ENCODE data around the gene CDHR3.
A peak's percentile ranks its signal among the peaks of the same experiment; 100 is the strongest.

CDHR3 gene

DNA sequence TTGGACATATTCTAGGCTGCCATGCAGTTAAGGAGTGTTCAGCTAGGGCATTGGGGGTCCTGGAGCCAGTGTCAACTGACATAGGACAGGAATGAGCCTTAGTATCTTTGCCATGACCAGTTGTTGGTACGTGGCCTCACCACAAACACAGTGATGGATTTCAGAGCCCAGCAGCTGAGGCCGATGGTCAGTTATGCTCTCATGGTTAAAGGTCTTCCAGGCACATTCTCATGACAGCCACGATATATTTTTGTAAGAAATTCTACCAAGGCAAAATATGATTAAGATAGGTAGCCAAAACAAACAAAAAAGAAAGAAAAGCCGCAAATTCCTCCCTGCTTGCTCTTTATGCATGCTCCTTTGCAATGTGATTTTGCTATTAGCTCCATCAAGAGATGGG is 47.8 kb downstream of the CDHR3 start:
- Histone ChIP-seq H3K27me3 (ENCODE audit: insufficient read depth, low read depth) (no peaks in the 10 kb centered on the region), H3K27ac (no peak overlapping the region), H3K4me2 (no peak overlapping the region), H3K4me3 (IDR thresholded peaks at IDR 0.05; ENCODE audit: insufficient read depth, low read depth, low read length) (no peak overlapping the region), H3K36me3 (ENCODE audit: insufficient read depth) (no peaks in the 10 kb centered on the region), H3K4me1 (ENCODE audit: low read depth, poor library complexity, severe bottlenecking) (peaks cover 55% of the 10 kb centered on the region), H4K20me1 (ENCODE audit: insufficient read depth) (no peaks in the 10 kb centered on the region), H3K79me2 (ENCODE audit: insufficient read depth, low read depth) (no peaks in the 10 kb centered on the region), H2AFZ (ENCODE audit: low read depth) (no peak overlapping the region), H3K9ac (no peak overlapping the region)
- TF ChIP-seq, protein P1, sequence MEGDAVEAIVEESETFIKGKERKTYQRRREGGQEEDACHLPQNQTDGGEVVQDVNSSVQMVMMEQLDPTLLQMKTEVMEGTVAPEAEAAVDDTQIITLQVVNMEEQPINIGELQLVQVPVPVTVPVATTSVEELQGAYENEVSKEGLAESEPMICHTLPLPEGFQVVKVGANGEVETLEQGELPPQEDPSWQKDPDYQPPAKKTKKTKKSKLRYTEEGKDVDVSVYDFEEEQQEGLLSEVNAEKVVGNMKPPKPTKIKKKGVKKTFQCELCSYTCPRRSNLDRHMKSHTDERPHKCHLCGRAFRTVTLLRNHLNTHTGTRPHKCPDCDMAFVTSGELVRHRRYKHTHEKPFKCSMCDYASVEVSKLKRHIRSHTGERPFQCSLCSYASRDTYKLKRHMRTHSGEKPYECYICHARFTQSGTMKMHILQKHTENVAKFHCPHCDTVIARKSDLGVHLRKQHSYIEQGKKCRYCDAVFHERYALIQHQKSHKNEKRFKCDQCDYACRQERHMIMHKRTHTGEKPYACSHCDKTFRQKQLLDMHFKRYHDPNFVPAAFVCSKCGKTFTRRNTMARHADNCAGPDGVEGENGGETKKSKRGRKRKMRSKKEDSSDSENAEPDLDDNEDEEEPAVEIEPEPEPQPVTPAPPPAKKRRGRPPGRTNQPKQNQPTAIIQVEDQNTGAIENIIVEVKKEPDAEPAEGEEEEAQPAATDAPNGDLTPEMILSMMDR (conservative IDR thresholded peaks at IDR 0.05; ENCODE audit: low read depth, low read length), result no peak

DNA sequence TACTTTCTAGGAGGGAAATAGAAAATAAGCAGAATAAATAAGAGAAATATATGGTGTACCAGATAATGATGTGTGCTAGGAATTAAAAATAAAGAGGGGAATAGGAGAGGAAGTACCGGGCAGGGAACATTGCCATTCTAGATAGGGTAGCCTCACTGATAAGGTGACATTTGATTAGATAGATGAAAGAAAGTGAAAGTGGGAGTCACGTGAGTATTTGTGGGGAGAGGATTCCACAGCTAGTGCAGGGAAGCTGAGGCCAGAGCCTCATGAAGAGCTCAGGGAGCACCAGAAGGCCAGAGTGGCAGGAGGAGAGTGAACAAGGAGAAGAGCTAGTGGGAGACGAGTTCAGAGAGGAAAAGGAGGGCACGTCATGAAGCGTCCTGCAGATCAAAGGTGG is 49.1 kb downstream of the CDHR3 start:
- TF ChIP-seq, protein P1 (conservative IDR thresholded peaks at IDR 0.05; ENCODE audit: low read depth, low read length), result no peak

DNA sequence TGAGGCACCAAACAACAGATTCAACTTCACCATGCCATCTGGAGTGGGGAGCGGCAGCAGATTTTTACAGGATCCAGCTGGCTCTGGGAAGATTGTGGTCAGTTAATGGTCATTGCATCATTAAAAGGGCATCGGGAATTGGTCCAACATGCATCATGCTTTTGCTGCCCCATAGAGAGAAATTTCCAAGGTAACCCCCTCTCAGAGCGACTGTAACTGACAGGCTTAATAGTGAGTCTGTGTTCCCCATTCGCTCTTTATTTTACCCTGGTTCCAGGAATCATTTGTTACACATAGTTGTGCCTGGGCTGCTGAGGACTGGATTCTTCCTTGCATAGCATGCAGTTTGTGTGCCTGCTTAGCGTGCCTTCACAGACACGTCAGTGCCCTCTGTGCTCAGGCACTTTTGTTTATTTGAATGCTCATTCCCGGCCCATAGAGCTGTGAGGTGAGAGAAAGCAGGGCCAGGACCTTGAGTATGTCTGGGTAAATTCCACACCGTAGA is 49.9 kb downstream of the CDHR3 start:
- H3K9ac ChIP-seq, result no peak overlapping the region
- no peak overlapping the region for H3K4me2 ChIP-seq
- no peaks in the 10 kb centered on the region for H4K20me1 ChIP-seq (ENCODE audit: insufficient read depth)
- TF ChIP-seq, protein P1 (conservative IDR thresholded peaks at IDR 0.05; ENCODE audit: low read depth, low read length), result no peak
- no peak overlapping the region for H2AFZ ChIP-seq (ENCODE audit: low read depth)
- H3K36me3 ChIP-seq (ENCODE audit: insufficient read depth), result no peaks in the 10 kb centered on the region
- H3K27me3 ChIP-seq (ENCODE audit: insufficient read depth, low read depth), result no peaks in the 10 kb centered on the region
- no peak overlapping the region for H3K27ac ChIP-seq
- H3K79me2 ChIP-seq (ENCODE audit: insufficient read depth, low read depth), result no peaks in the 10 kb centered on the region
- H3K4me3 ChIP-seq (IDR thresholded peaks at IDR 0.05; ENCODE audit: insufficient read depth, low read depth, low read length), result no peak overlapping the region
- H3K4me1 ChIP-seq (ENCODE audit: low read depth, poor library complexity, severe bottlenecking), result peaks cover 76% of the 10 kb centered on the region

More for the DNA sequence above, 49.1 kb downstream of the CDHR3 start:
- Histone ChIP-seq H3K27me3 (ENCODE audit: insufficient read depth, low read depth) (no peaks in the 10 kb centered on the region), H3K36me3 (ENCODE audit: insufficient read depth) (no peaks in the 10 kb centered on the region), H3K79me2 (ENCODE audit: insufficient read depth, low read depth) (no peaks in the 10 kb centered on the region), H3K4me3 (IDR thresholded peaks at IDR 0.05; ENCODE audit: insufficient read depth, low read depth, low read length) (no peak overlapping the region), H2AFZ (ENCODE audit: low read depth) (no peak overlapping the region), H4K20me1 (ENCODE audit: insufficient read depth) (no peaks in the 10 kb centered on the region), H3K27ac (no peak overlapping the region), H3K4me1 (ENCODE audit: low read depth, poor library complexity, severe bottlenecking) (peaks cover 68% of the 10 kb centered on the region), H3K9ac (no peak overlapping the region), H3K4me2 (no peak overlapping the region)

DNA sequence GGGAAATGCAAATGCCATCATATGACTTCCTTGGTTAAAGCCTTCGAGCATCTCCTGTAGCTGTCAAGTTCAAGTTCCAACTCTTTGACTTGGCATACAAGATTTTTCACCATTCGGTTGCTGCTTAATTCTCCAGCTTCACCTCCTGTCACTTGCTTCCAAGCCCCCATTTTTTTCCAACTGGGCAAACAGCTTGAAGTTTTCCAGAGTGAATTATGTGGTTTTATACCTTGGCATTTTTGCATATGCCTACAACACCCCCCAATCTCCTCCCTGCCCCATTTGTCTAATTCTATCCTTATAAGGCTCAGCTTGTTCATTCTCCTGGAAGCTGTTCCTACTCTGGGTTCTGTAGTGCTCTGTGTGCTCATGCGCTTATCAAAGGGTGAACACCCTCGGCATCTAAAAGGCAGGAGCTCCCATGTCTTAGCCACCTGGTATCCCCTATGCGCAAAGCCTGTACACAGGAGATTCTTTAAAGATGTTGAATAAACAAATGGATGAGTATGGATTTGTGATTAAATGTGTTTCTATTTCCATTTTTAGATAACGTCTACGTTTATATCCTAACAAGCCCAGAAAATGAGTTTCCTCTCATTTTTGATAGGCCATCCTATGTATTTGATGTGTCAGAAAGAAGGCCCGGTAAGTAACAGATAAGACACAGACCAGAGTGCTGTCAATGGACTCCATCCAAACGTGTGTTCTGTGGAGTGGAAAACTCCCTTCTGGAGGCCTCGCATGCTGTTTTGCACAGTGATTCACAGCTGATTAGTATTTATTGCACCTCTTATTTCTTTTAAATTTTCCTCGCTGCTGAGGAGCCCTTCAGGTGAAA is 52.5 kb downstream of the CDHR3 start:
- TF ChIP-seq, protein P1 (conservative IDR thresholded peaks at IDR 0.05; ENCODE audit: low read depth, low read length), result no peak
- H2AFZ ChIP-seq (ENCODE audit: low read depth), result no peak overlapping the region
- no peaks in the 10 kb centered on the region for H3K27me3 ChIP-seq (ENCODE audit: insufficient read depth, low read depth)
- H3K4me3 ChIP-seq (IDR thresholded peaks at IDR 0.05; ENCODE audit: insufficient read depth, low read depth, low read length), result no peak overlapping the region
- no peaks in the 10 kb centered on the region for H3K36me3 ChIP-seq (ENCODE audit: insufficient read depth)
- H3K27ac ChIP-seq, result no peak overlapping the region
- no peaks in the 10 kb centered on the region for H3K79me2 ChIP-seq (ENCODE audit: insufficient read depth, low read depth)
- no peaks in the 10 kb centered on the region for H4K20me1 ChIP-seq (ENCODE audit: insufficient read depth)
- no peak overlapping the region for H3K9ac ChIP-seq
- peaks cover 75% of the 10 kb centered on the region for H3K4me1 ChIP-seq (ENCODE audit: low read depth, poor library complexity, severe bottlenecking)
- peak overlapping the region; percentile 70; the same call in 1 of the 2 replicates for H3K4me2 ChIP-seq
